Spleen (tissue), 11 donors: Measurements from ENCODE around the gene MT1A. TPM values are rescaled to one million over a fixed set of nuclear protein-coding genes. Genes with fewer than 3 reads are reported as not detected.

ENCODE experiments used
- DNase-seq: peaks from one replicate; pipeline ENCODE4 v3.0.0-alpha.2; 2020
- H3K27ac ChIP-seq, 8 donors: fragments of 200-600 bp; sonication (generic) in 7 of 8; 1 replicate in 4 of 8; 2 replicates in 4 of 8; pipeline versions ENCODE4 v1.5.0 to v1.8.0; 2016 to 2021; ENCODE audit warnings: inconsistent platforms in 4 of 8, mild to moderate bottlenecking in 4 of 8, moderate library complexity in 1 of 8
- H3K27me3 ChIP-seq, 7 donors: fragments of 200-600 bp; sonication (generic) in 6 of 7; replicated peaks in 1 of 7; 1 replicate in 4 of 7; 2 replicates in 3 of 7; pipeline versions ENCODE4 v1.5.0 to v1.8.0; 2016 to 2021; ENCODE audit warnings: inconsistent platforms in 3 of 7, mild to moderate bottlenecking in 1 of 7
- H3K36me3 ChIP-seq, 6 donors: fragments of 200-600 bp; sonication (generic) in 5 of 6; 1 replicate in 4 of 6; 2 replicates in 2 of 6; pipeline versions ENCODE4 v1.5.0 to v1.8.0; 2016 to 2021; ENCODE audit warnings: inconsistent platforms in 2 of 6
- H3K4me1 ChIP-seq, 6 donors: fragments of 200-600 bp; sonication (generic) in 5 of 6; 1 replicate in 3 of 6; 2 replicates in 3 of 6; pipeline versions ENCODE4 v1.5.0 to v1.8.0; 2016 to 2021; ENCODE audit warnings: inconsistent platforms in 3 of 6
- H3K4me3 ChIP-seq, 8 donors: fragments of 200-600 bp; sonication (generic) in 7 of 8; 1 replicate in 4 of 8; 2 replicates in 4 of 8; pipeline versions ENCODE4 v1.5.0 to v1.8.0; 2016 to 2021; ENCODE audit warnings: inconsistent platforms in 4 of 8, mild to moderate bottlenecking in 4 of 8, moderate library complexity in 2 of 8
- H3K9me3 ChIP-seq, 8 donors: fragments of 200-600 bp; sonication (generic) in 7 of 8; 1 replicate in 4 of 8; 2 replicates in 4 of 8; pipeline versions ENCODE4 v1.5.0 to v1.8.0; 2016 to 2021; ENCODE audit warnings: inconsistent platforms in 4 of 8
- CTCF ChIP-seq, 11 experiments: fragments of 200-600 bp in 7 of 11; fragments of 450-650 bp in 4 of 11; sonication (generic) in 4 of 11; IDR thresholded peaks in 8 of 11; conservative IDR thresholded peaks in 3 of 11; 1 replicate in 7 of 11; 2 replicates in 4 of 11; pipeline versions ENCODE4 v1.4.0 to v1.8.0; 2016 to 2021; ENCODE audit warnings: antibody characterized with exemption in 11 of 11, inconsistent platforms in 4 of 11, mild to moderate bottlenecking in 1 of 11
- POLR2A ChIP-seq, 3 donors: fragments of 450-650 bp; IDR thresholded peaks; one replicate each; pipeline ENCODE4 v1.5.1; 2017; ENCODE audit warnings: antibody characterized with exemption in 3 of 3, mild to moderate bottlenecking in 1 of 3
- POLR2AphosphoS5 ChIP-seq, 3 donors: sonication (generic); formaldehyde crosslinking; IDR thresholded peaks; one replicate each; pipeline ENCODE4 v1.5.1; 2017; ENCODE audit warnings: antibody characterized with exemption in 3 of 3
- WGBS, 5 donors: extraction: QIAGEN DNeasy Blood & Tissue Kit in 3 of 5; methylation state at CpG; one replicate each; pipeline versions ENCODE4 v1.1.5 to v1.1.7; 2013 to 2018; 5-methylcytosine and 5-hydroxymethylcytosine counted together
- intact Hi-C: fragments of 100-400 bp; cut with DNase I; formaldehyde crosslinking; loops from one replicate; pipeline ENCODE4 v1.15.0; 2023; ENCODE audit warnings: low total_unique reads
- polyA plus RNA-seq, 3 donors: library from polyadenylated mRNA; stranded (reverse); fragments of 200-250 nt; gene quantifications; one replicate each; pipeline ENCODE4 v1.2.1, GENCODE V29; 2013
- total RNA-seq, 7 donors: library from RNA; depleted of rRNA in 3 of 7; stranded (reverse); fragments of >200 nt in 3 of 7; fragmentation: NEBNext Ultra II Directional in 4 of 7; extraction: Animal tissue kit (Norgen Biotek cat#: 25700) in 4 of 7; gene quantifications; one replicate each; pipeline versions ENCODE4 v1.1.0 to v1.2.1, GENCODE V29; 2016 to 2021
- donor health status: healthy with polysubstance abuse.
- donor health status: DM: no; HTN: no; CAD: no; lungs with moderate emphysema.
- donor health status: DM: no; HTN: no; CAD: no.
- donor health status: Bipolar disorder and iron deficiency.
- donor health status: healthy.
- donor health status: DM: no; HTN: no; CAD: no.
- donor health status: DM: yes; HTN: yes; CAD: no.

Gene MT1A
- total and polyA plus RNA-seq, 10 donors = 1.1 to 27.3 (median 5.0) TPM; not detected in 4

- DNase-seq = no peak
- Histone ChIP-seq H3K27ac (no peak overlapping the region), H3K4me3 (no peak overlapping the region), H3K9me3 (no peaks in the 10 kb centered on the region), H3K36me3 (no peaks in the 10 kb centered on the region), H3K27me3 (peaks cover 0 to 31% (median 11%) of the 10 kb centered on the region in 7 donors), H3K4me1 (peaks cover 14 to 39% (median 31%) of the 10 kb centered on the region in 6 donors)
- TF ChIP-seq POLR2AphosphoS5 (IDR thresholded peaks at IDR 0.05) (no peak), CTCF (IDR thresholded peaks at IDR 0.05 in 8 of 11, conservative IDR thresholded peaks at IDR 0.05 in 3 of 11) (no peak), POLR2A (IDR thresholded peaks at IDR 0.05) (no peak)
- intact Hi-C loops = no loop called here
Measured at GRCh38 chr16:56614549-56614991, 23.9 kb upstream of the MT1A start.

GRCh38 chr16:56615353-56615752, 23.1 kb upstream of the MT1A start:
- no peaks in the 10 kb centered on the region for H3K9me3 ChIP-seq
- intact Hi-C loops = no loop called here
- TF ChIP-seq POLR2AphosphoS5 (IDR thresholded peaks at IDR 0.05) = no peak
- no peak for TF ChIP-seq POLR2A (IDR thresholded peaks at IDR 0.05)
- TF ChIP-seq CTCF (IDR thresholded peaks at IDR 0.05 in 8 of 11, conservative IDR thresholded peaks at IDR 0.05 in 3 of 11) = no peak

GRCh38 chr16:56616608-56617211, 21.8 kb upstream of the MT1A start:
- peaks cover 0 to 31% (median 11%) of the 10 kb centered on the region in 7 donors for H3K27me3 ChIP-seq
- H3K4me3 ChIP-seq = peak overlapping the region in 7 of 8 donors; percentile 29 to 64 (median 40)
- H3K4me1 ChIP-seq = peaks cover 0 to 17% (median 12%) of the 10 kb centered on the region in 6 donors
- intact Hi-C loops = no loop called here
- H3K36me3 ChIP-seq = no peaks in the 10 kb centered on the region
- no peaks in the 10 kb centered on the region for H3K9me3 ChIP-seq
- no peak for TF ChIP-seq CTCF (IDR thresholded peaks at IDR 0.05 in 8 of 11, conservative IDR thresholded peaks at IDR 0.05 in 3 of 11)
- peak overlapping the region in 6 of 8 donors; percentile 21 to 62 (median 39) for H3K27ac ChIP-seq
- 39 to 52% (median 46%) methylated on average over 21 to 23 of the region's 23 CpGs for WGBS, 5 donors
- DNase-seq = no peak

More at GRCh38 chr16:56615353-56615752, 23.1 kb upstream of the MT1A start:
- DNase-seq = no peak
- H3K27ac ChIP-seq = no peak overlapping the region
- H3K27me3 ChIP-seq = peaks cover 0 to 31% (median 11%) of the 10 kb centered on the region in 7 donors
- no peak overlapping the region for H3K4me3 ChIP-seq
- WGBS, 5 donors = 85 to 92% (median 88%) methylated on average over 3 of the region's 3 CpGs
- no peaks in the 10 kb centered on the region for H3K36me3 ChIP-seq
- peaks cover 9 to 31% (median 24%) of the 10 kb centered on the region in 6 donors for H3K4me1 ChIP-seq

GRCh38 chr16:56617212-56618085, 21.0 kb upstream of the MT1A start:
- Histone ChIP-seq H3K36me3 (no peaks in the 10 kb centered on the region), H3K4me1 (peaks cover 0 to 14% (median 11%) of the 10 kb centered on the region in 6 donors), H3K4me3 (peak overlapping the region in 7 of 8 donors; percentile 29 to 64 (median 40)), H3K27me3 (peaks cover 0 to 31% (median 11%) of the 10 kb centered on the region in 7 donors), H3K9me3 (no peaks in the 10 kb centered on the region), H3K27ac (peak overlapping the region in 6 of 8 donors; percentile 21 to 62 (median 39))
- DNase-seq = peak; percentile 85
- intact Hi-C loops = no loop called here
- peak in 1 of 11 experiments; percentile 6 for TF ChIP-seq CTCF (IDR thresholded peaks at IDR 0.05 in 8 of 11, conservative IDR thresholded peaks at IDR 0.05 in 3 of 11)
- no peak for TF ChIP-seq POLR2A (IDR thresholded peaks at IDR 0.05)
- peak; percentile 55 to 81 (median 77) for TF ChIP-seq POLR2AphosphoS5 (IDR thresholded peaks at IDR 0.05)
- 4 to 15% (median 6%) methylated on average over 27 to 41 of the region's 41 CpGs for WGBS, 5 donors
